ENCODE measurements around the gene LRRTM3. TPM values are rescaled to one million over a fixed set of nuclear protein-coding genes. Genes with fewer than 3 reads are reported as not detected.

The LRRTM3 gene
- total RNA-seq, 1 donor: not detected

GRCh38 chr10:67095531-67095930 lies 169.7 kb downstream of the LRRTM3 start:
- H3K4me3 ChIP-seq (ENCODE audit: low read depth, low read length): no peak overlapping the region
- no peak for TF ChIP-seq CTCF (IDR thresholded peaks at IDR 0.05; ENCODE audit: insufficient read depth, low read depth, low read length)
- DNase-seq (ENCODE audit: low read depth): no peak

GRCh38 chr10:67098461-67098860 lies 172.6 kb downstream of the LRRTM3 start:
- DNase-seq (ENCODE audit: low read depth): no peak
- H3K4me3 ChIP-seq (ENCODE audit: low read depth, low read length): no peak overlapping the region
- no peak for TF ChIP-seq CTCF (IDR thresholded peaks at IDR 0.05; ENCODE audit: insufficient read depth, low read depth, low read length)

- TF ChIP-seq CTCF (IDR thresholded peaks at IDR 0.05; ENCODE audit: insufficient read depth, low read depth, low read length): no peak
- DNase-seq (ENCODE audit: low read depth): no peak
- no peak overlapping the region for H3K4me3 ChIP-seq (ENCODE audit: low read depth, low read length)
Measured at GRCh38 chr10:67100951-67101350, 175.1 kb downstream of the LRRTM3 start.

- no peak for DNase-seq (ENCODE audit: low read depth)
- TF ChIP-seq CTCF (IDR thresholded peaks at IDR 0.05; ENCODE audit: insufficient read depth, low read depth, low read length): no peak
- no peak overlapping the region for H3K4me3 ChIP-seq (ENCODE audit: low read depth, low read length)
Measured at GRCh38 chr10:67107670-67108069, 181.8 kb downstream of the LRRTM3 start.

- H3K4me3 ChIP-seq (ENCODE audit: low read depth, low read length): no peak overlapping the region
- DNase-seq (ENCODE audit: low read depth): no peak
- no peak for TF ChIP-seq CTCF (IDR thresholded peaks at IDR 0.05; ENCODE audit: insufficient read depth, low read depth, low read length)
Measured at GRCh38 chr10:67110286-67110685, 184.4 kb downstream of the LRRTM3 start.

GRCh38 chr10:67112765-67113164 lies 186.9 kb downstream of the LRRTM3 start:
- no peak for DNase-seq (ENCODE audit: low read depth)
- no peak overlapping the region for H3K4me3 ChIP-seq (ENCODE audit: low read depth, low read length)
- no peak for TF ChIP-seq CTCF (IDR thresholded peaks at IDR 0.05; ENCODE audit: insufficient read depth, low read depth, low read length)

GRCh38 chr10:67114945-67115344 lies 189.1 kb downstream of the LRRTM3 start:
- no peak overlapping the region for H3K4me3 ChIP-seq (ENCODE audit: low read depth, low read length)
- no peak for TF ChIP-seq CTCF (IDR thresholded peaks at IDR 0.05; ENCODE audit: insufficient read depth, low read depth, low read length)
- no peak for DNase-seq (ENCODE audit: low read depth)
